Activated naive CD4-positive, alpha-beta T cell treated with anti-CD3 and anti-CD28 coated beads, Interleukin-2, amount 10 ng/mL, durations not matched to agents 7 days and 5 days (primary cell): ENCODE results near the gene APEX2.
"Not testable (repeated sequence)": the region's sequence is repeated elsewhere in the genome, so short reads cannot be mapped to it uniquely, and the experiment has no call there.

Experiments used
- CTCF ChIA-PET: fragments of 350-600 bp; sonication (Branson Sonifier 250); formaldehyde crosslinking; loops from one replicate; lab custom pipeline; 2021; ENCODE audit warnings: antibody characterized with exemption; lab: Charles Lee
- DNase-seq: peaks from one replicate; pipeline ENCODE4 v3.0.0-alpha.2; 2020
- H3K27ac Mint-ChIP-seq: one replicate; pipeline ENCODE4 v1.8.0; 2021; ENCODE audit warnings: mild to moderate bottlenecking, moderate library complexity, mixed read lengths
- H3K27me3 Mint-ChIP-seq: one replicate; pipeline ENCODE4 v1.8.0; 2021; ENCODE audit warnings: mild to moderate bottlenecking, mixed read lengths
- H3K36me3 Mint-ChIP-seq: one replicate; pipeline ENCODE4 v1.8.0; 2021; ENCODE audit warnings: mixed read lengths
- H3K4me1 Mint-ChIP-seq: one replicate; pipeline ENCODE4 v1.8.0; 2021; ENCODE audit warnings: mixed read lengths
- H3K4me3 Mint-ChIP-seq: one replicate; pipeline ENCODE4 v1.8.0; 2021; ENCODE audit warnings: mild to moderate bottlenecking, moderate library complexity, mixed read lengths
- H3K9me3 Mint-ChIP-seq: one replicate; pipeline ENCODE4 v1.8.0; 2021; ENCODE audit warnings: mixed read lengths

The APEX2 gene, protein sequence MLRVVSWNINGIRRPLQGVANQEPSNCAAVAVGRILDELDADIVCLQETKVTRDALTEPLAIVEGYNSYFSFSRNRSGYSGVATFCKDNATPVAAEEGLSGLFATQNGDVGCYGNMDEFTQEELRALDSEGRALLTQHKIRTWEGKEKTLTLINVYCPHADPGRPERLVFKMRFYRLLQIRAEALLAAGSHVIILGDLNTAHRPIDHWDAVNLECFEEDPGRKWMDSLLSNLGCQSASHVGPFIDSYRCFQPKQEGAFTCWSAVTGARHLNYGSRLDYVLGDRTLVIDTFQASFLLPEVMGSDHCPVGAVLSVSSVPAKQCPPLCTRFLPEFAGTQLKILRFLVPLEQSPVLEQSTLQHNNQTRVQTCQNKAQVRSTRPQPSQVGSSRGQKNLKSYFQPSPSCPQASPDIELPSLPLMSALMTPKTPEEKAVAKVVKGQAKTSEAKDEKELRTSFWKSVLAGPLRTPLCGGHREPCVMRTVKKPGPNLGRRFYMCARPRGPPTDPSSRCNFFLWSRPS

DNA sequence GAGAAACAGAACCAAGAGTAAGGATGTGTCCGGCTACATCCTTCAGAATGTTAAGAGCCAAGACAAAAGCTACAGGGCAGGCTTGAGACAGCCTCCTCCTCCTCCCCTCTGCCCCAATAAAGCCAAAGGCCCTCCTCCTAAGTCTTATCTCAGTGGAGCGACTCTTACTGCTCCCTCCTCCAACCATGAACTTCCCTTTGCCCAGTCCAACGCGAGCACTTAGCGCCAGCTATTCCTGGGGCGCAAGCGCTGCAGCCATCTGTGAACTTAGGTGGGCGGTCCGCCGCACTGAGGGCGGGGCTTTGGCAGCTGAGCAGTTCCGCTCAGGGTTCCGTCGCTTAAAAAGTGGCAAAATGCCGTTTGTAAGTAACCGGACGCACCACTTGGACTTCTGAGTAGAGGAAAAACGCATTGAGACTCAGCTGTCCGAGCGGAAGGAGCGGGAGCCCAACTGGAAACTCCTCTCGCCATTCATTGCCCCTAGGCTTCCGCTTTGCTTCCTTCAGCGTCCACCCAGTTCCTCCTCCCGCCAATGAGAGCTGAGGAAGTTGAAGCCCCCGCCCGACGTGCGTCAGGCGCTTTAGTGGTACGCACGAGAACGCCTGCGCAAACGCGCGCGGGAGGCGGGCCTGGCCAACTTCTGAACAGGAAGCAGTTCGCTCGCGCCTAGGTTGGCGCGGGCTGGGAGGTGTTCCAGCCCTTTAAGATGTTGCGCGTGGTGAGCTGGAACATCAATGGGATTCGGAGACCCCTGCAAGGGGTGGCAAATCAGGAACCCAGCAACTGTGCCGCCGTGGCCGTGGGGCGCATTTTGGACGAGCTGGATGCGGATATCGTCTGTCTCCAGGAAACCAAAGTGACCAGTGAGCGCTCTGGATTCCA, at the start of gene APEX2:
Gene APEX2 (plus strand): TSS at position 647 of the 882 bp plus-strand sequence. CDS start 60 bp downstream, at position 707.
- Mint-ChIP-seq H3K4me3 (peak within 1 kb of the TSS; percentile 81), H3K4me1 (peaks cover 31% of the 10 kb centered on the region), H3K9me3 (no peaks in the 10 kb centered on the region), H3K27ac (peak within 1 kb of the TSS; percentile 94), H3K36me3 (peaks cover 16% of the 10 kb centered on the region), H3K27me3 (no peaks in the 10 kb centered on the region)
- DNase-seq: peak; percentile 93
- CTCF ChIA-PET: interaction anchor here (1.2 to 2.0 kb wide), 2 partner anchors 57 to 360 kb away, joined by 3 to 4 read pairs; no protein-coding TSS in a partner anchor

GRCh38 chrX:54950730-54951375, 49.3 kb upstream of the APEX2 start:
- CTCF ChIA-PET: no interaction called here
- no peak for DNase-seq
- no peaks in the 10 kb centered on the region for H3K9me3 Mint-ChIP-seq
- H3K4me3 Mint-ChIP-seq: no peak overlapping the region
- no peaks in the 10 kb centered on the region for H3K4me1 Mint-ChIP-seq
- H3K27ac Mint-ChIP-seq: no peak overlapping the region
- no peaks in the 10 kb centered on the region for H3K36me3 Mint-ChIP-seq
- no peaks in the 10 kb centered on the region for H3K27me3 Mint-ChIP-seq

GRCh38 chrX:54961750-54962149, 38.4 kb upstream of the APEX2 start:
- no peak for DNase-seq
- no peak overlapping the region for H3K4me3 Mint-ChIP-seq
- H3K27ac Mint-ChIP-seq: no peak overlapping the region
- no peaks in the 10 kb centered on the region for H3K36me3 Mint-ChIP-seq
- H3K27me3 Mint-ChIP-seq: no peaks in the 10 kb centered on the region
- H3K9me3 Mint-ChIP-seq: no peaks in the 10 kb centered on the region
- CTCF ChIA-PET: no interaction called here
- H3K4me1 Mint-ChIP-seq: peaks cover 9% of the 10 kb centered on the region

DNA sequence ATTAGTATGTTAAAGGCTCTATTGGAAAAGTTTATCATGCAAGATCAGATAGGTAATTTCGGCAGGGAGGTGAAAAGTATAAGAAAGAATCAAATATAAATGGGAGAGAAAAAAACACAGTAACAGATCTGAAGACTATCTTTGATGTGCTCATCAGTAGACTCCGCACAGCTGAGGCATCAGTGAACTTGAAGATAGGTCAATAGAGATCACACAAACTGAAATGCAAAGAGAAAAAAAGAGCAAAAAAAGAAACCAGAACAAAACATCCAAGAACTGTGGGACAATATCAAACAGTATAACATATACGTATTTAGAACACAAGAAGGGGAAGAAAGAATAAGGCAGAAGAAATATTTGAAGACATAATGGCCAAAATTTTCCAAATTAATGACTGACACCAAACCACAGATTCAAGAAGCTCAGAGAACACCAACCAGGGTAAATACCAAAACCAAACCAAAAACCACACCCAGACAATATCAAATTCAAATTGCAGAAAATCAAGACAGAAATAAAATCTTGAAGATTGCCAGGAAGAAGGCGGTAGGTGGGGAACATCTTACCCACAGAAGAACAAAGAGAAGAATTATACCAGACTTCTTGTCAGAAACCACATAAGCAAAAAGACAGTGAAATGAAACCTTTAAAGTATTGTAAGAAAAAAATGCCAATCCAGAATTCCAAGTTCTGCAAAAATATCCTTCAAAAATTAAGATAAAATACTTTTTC, 35.2 kb upstream of the APEX2 start:
- H3K9me3 Mint-ChIP-seq: no peaks in the 10 kb centered on the region
- peaks cover 9% of the 10 kb centered on the region for H3K4me1 Mint-ChIP-seq
- DNase-seq: no peak
- no peak overlapping the region for H3K27ac Mint-ChIP-seq
- H3K36me3 Mint-ChIP-seq: no peaks in the 10 kb centered on the region
- no peak overlapping the region for H3K4me3 Mint-ChIP-seq
- CTCF ChIA-PET: no interaction called here
- no peaks in the 10 kb centered on the region for H3K27me3 Mint-ChIP-seq

- Mint-ChIP-seq H3K36me3 (no peaks in the 10 kb centered on the region), H3K4me1 (no peaks in the 10 kb centered on the region), H3K9me3 (no peaks in the 10 kb centered on the region), H3K4me3 (no peak overlapping the region), H3K27me3 (no peaks in the 10 kb centered on the region), H3K27ac (no peak overlapping the region)
- no peak for DNase-seq
- CTCF ChIA-PET: no interaction called here
These were observed 22.8 kb upstream of the APEX2 start for GRCh38 chrX:54977387-54977786.

GRCh38 chrX:54978448-54978847, 21.7 kb upstream of the APEX2 start:
- Mint-ChIP-seq H3K27me3 (no peaks in the 10 kb centered on the region), H3K9me3 (no peaks in the 10 kb centered on the region), H3K27ac (no peak overlapping the region), H3K4me3 (no peak overlapping the region), H3K4me1 (no peaks in the 10 kb centered on the region), H3K36me3 (no peaks in the 10 kb centered on the region)
- CTCF ChIA-PET: no interaction called here
- no peak for DNase-seq

- no peak for DNase-seq
- Mint-ChIP-seq H3K27ac (no peak overlapping the region), H3K4me3 (no peak overlapping the region), H3K36me3 (no peaks in the 10 kb centered on the region), H3K9me3 (peaks cover 1% of the 10 kb centered on the region), H3K4me1 (no peaks in the 10 kb centered on the region), H3K27me3 (no peaks in the 10 kb centered on the region)
- CTCF ChIA-PET: no interaction called here
These were observed 20.7 kb upstream of the APEX2 start for GRCh38 chrX:54979432-54979831.

DNA sequence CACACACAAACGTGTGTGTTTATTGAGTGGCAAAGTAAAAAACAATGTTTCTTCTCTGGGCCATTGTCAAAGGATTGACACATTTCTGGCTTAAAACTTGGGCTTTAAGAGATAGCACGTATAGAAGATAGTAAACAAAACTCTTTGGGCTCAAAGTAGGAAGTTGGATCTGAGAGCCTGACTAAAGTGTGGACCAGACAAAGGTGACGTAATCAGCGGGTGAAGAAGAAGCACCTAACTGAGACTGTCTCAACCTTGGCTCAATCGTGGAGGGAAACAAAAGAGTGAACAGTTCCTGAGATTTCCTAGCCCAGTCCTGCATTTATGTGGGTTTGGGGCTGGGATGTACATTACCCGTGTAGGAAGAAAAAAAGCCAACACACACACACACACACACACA, 19.8 kb upstream of the APEX2 start:
- H3K36me3 Mint-ChIP-seq: no peaks in the 10 kb centered on the region
- DNase-seq: no peak
- no peak overlapping the region for H3K4me3 Mint-ChIP-seq
- peaks cover 1% of the 10 kb centered on the region for H3K9me3 Mint-ChIP-seq
- CTCF ChIA-PET: no interaction called here
- no peaks in the 10 kb centered on the region for H3K4me1 Mint-ChIP-seq
- no peaks in the 10 kb centered on the region for H3K27me3 Mint-ChIP-seq
- no peak overlapping the region for H3K27ac Mint-ChIP-seq

- not testable (repeated sequence) for H3K27me3 Mint-ChIP-seq
These were observed 16.9 kb upstream of the APEX2 start for GRCh38 chrX:54983306-54983705.

DNA sequence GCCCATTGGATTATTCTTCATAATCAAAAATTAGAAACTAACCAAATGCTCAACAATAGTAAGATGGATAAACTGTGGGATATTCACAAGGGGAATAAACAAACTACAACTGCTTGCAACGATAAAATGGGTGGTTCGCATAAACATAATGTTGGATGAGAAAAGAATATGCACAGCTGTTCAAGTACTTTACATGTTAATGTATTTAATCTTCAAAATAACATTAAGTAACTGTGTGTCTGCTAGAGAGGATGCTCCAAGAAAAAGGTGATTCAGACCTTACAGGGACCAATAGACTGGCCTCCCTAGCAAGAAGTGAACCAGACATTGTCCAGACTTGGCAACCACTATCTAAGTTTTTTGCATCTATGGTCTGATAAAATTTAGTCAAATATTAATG, 8.5 kb upstream of the APEX2 start:
- H3K36me3 Mint-ChIP-seq: no peaks in the 10 kb centered on the region
- CTCF ChIA-PET: no interaction called here
- H3K4me3 Mint-ChIP-seq: no peak overlapping the region
- DNase-seq: no peak
- H3K27me3 Mint-ChIP-seq: no peaks in the 10 kb centered on the region
- no peak overlapping the region for H3K27ac Mint-ChIP-seq
- H3K9me3 Mint-ChIP-seq: no peaks in the 10 kb centered on the region
- H3K4me1 Mint-ChIP-seq: no peaks in the 10 kb centered on the region

More at GRCh38 chrX:54983306-54983705, 16.9 kb upstream of the APEX2 start:
- H3K4me1 Mint-ChIP-seq, CTCF ChIA-PET, DNase-seq, H3K36me3 Mint-ChIP-seq, H3K27ac Mint-ChIP-seq, H3K4me3 Mint-ChIP-seq, H3K9me3 Mint-ChIP-seq: not testable (repeated sequence)

GRCh38 chrX:54992911-54993622, 7.1 kb upstream of the APEX2 start:
- Mint-ChIP-seq H3K9me3 (no peaks in the 10 kb centered on the region), H3K4me3 (no peak overlapping the region), H3K36me3 (no peaks in the 10 kb centered on the region), H3K27ac (no peak overlapping the region), H3K27me3 (no peaks in the 10 kb centered on the region), H3K4me1 (no peaks in the 10 kb centered on the region)
- CTCF ChIA-PET: no interaction called here
- DNase-seq: no peak

GRCh38 chrX:54994099-54994498, 6.1 kb upstream of the APEX2 start, which contains the start of gene PFKFB1:
Gene PFKFB1 (minus strand): TSS chrX:54994188. CDS start chrX:54994007, 181 bp downstream.
- DNase-seq: no peak
- CTCF ChIA-PET: no interaction called here
- H3K36me3 Mint-ChIP-seq: no peaks in the 10 kb centered on the region
- peaks cover 2% of the 10 kb centered on the region for H3K4me1 Mint-ChIP-seq
- no peaks in the 10 kb centered on the region for H3K27me3 Mint-ChIP-seq
- no peaks in the 10 kb centered on the region for H3K9me3 Mint-ChIP-seq
- no peak within 1 kb of the TSS for H3K4me3 Mint-ChIP-seq
- H3K27ac Mint-ChIP-seq: no peak within 1 kb of the TSS

DNA sequence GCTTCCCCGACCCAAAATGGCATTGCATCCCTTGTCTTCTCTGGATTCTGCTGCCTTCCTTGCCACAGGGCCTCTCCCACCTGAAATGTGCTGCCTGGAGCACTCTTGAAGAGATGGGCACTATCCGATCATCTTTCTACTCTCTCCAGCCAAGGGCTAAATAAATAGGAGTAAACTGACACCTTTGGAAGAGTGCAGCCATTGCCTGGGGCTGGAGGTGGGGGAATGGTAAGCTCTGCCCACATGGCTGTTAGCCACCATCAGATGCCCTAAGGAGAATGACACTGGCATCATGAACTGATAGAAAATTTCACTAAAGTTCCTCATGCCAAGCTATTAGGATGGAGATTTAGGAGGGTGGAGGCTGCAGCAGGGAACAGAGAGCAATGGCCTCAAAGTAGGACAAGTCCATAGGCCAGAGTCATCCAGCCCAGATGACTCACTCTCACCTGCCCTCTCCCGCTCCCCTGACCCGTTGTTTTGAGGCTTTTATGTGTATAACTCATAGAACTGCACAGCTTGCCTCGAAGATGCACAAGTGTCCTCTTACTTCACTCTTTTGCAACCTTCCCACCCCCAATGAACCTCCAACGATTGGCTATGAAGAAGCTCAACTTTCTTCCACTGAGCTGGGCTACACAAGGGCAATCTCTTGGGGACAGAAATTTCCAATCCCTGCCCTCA, 5.4 kb upstream of the APEX2 start:
- Mint-ChIP-seq H3K9me3 (no peaks in the 10 kb centered on the region), H3K4me3 (no peak overlapping the region), H3K27ac (no peak overlapping the region), H3K4me1 (peaks cover 9% of the 10 kb centered on the region), H3K27me3 (no peaks in the 10 kb centered on the region), H3K36me3 (no peaks in the 10 kb centered on the region)
- CTCF ChIA-PET: no interaction called here
- DNase-seq: no peak
